ENCODE measurements around the gene IL15RA.
"Not testable (repeated sequence)": the region's sequence is repeated elsewhere in the genome, so short reads cannot be mapped to it uniquely, and the experiment has no call there.

The IL15RA gene

DNA sequence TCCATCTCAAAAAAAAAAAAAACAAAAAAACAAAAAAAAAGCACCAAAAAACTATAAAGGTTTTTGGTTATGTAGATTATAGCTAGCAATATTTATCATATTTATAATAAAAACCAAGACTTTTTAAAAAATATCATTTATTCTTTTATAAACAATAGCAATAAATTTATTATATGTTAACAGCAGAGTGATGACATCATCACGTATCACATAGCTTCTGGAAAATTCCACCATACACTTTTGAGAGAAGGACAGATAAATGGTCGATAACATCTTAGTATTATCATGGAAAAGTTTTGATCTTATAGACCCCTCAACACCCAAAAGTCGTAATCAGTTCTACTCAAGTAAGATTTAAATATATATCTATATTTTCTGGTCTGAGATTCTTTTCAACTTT lies 33.2 kb upstream of the IL15RA start:
- Mint-ChIP-seq H3K27ac (no peak overlapping the region), H3K4me3 (no peak overlapping the region), H3K9me3 (no peaks in the 10 kb centered on the region), H3K4me1 (peaks cover 29% of the 10 kb centered on the region), H3K36me3 (peaks cover 11% of the 10 kb centered on the region), H3K27me3 (no peaks in the 10 kb centered on the region)

DNA sequence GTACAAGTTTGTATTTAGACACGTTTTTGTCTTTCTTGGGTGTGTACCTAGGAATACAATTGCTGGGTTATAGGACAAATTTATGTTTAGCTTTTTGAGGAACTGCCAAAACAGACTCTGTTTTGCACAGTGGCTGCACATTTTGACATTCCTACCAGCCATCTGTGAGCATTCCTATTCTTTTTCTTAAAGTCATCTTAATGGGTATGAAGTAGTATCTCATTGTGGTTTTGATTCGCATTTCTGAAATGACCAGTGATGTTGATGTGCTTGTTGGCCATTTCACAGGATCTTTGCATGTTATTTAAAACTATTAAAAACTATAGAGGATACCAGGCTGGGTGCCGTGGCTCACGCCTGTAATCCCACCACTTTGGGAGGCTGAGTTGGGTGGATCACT lies 32.6 kb upstream of the IL15RA start:
- peaks cover 22% of the 10 kb centered on the region for H3K4me1 Mint-ChIP-seq
- no peaks in the 10 kb centered on the region for H3K9me3 Mint-ChIP-seq
- H3K27ac Mint-ChIP-seq, result no peak overlapping the region
- no peak overlapping the region for H3K4me3 Mint-ChIP-seq
- no peaks in the 10 kb centered on the region for H3K27me3 Mint-ChIP-seq
- peaks cover 10% of the 10 kb centered on the region for H3K36me3 Mint-ChIP-seq

DNA sequence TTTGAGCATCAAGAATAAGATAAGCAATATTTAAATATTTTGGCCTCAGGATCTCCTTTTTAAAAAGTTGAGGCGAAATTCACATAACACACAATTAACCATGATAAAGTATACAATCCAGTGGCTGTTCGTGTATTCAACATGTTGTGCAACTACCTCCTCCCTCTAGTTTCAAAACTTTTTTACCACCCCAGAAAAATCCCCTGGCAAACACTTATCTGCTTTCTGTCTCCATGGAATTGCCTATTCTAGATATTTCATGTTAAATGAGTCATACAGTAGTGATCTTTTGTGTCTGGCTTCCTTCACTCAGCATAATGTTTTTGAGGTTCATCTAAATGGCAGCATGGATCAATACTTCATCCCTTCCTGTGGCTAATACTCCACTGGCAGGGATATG lies 31.8 kb upstream of the IL15RA start:
- Mint-ChIP-seq H3K4me1 (peaks cover 14% of the 10 kb centered on the region), H3K4me3 (no peak overlapping the region), H3K27ac (no peak overlapping the region), H3K27me3 (no peaks in the 10 kb centered on the region), H3K36me3 (peaks cover 7% of the 10 kb centered on the region), H3K9me3 (no peaks in the 10 kb centered on the region)

DNA sequence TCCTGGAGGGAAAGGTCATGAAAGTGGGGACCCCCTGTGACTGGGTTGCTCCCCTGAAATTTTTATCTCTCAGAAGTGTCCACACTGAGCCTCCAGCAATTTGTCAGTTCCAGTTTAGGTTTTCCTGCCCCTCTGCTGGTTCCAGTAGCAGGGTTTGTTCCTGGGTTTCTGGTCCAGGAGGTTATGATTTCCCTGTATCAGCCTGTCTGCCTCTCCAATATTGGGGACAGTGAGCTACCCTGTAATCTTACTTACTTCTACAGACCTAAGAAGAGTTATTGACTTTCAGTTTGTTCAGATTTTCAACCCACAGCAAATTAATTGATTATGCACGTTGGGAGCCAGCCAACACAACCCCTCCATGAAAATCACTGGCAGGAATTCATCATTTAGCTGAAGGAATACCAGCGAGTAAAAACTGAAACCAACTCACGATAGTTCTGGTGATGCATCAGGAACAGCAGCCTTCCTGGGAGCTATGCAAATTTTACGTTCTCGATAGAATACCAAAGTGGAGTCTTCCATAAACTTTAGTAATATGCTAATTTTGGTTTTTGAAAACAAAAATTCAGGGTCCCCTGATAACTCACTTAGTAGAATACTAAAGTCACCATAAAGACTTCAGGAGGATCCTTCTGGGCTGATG lies 31.3 kb upstream of the IL15RA start:
- Mint-ChIP-seq H3K27ac (no peak overlapping the region), H3K27me3 (no peaks in the 10 kb centered on the region), H3K36me3 (peaks cover 7% of the 10 kb centered on the region), H3K9me3 (no peaks in the 10 kb centered on the region), H3K4me1 (peaks cover 12% of the 10 kb centered on the region), H3K4me3 (no peak overlapping the region)

DNA sequence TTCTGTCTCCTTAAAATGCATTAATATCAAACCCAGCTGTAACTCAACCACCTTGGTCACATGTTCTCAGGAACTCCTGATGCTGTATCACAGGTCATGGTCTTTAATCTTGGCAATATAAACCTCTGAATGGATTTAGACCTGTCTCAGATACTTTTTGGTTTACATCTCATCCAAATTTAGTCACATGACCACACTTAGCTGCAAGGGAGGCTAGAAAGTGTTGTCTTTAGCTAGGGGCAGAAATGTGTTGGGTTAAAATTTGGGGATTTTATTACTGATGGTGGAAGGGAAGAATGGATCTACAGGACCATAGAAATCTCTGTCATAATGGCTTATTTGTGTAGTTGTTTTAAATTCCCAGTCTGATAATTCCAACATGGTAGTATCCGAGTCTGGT lies 29.6 kb upstream of the IL15RA start:
- no peak overlapping the region for H3K27ac Mint-ChIP-seq
- no peak overlapping the region for H3K4me3 Mint-ChIP-seq
- H3K27me3 Mint-ChIP-seq, result no peaks in the 10 kb centered on the region
- no peaks in the 10 kb centered on the region for H3K9me3 Mint-ChIP-seq
- peaks cover 2% of the 10 kb centered on the region for H3K36me3 Mint-ChIP-seq
- peaks cover 14% of the 10 kb centered on the region for H3K4me1 Mint-ChIP-seq

DNA sequence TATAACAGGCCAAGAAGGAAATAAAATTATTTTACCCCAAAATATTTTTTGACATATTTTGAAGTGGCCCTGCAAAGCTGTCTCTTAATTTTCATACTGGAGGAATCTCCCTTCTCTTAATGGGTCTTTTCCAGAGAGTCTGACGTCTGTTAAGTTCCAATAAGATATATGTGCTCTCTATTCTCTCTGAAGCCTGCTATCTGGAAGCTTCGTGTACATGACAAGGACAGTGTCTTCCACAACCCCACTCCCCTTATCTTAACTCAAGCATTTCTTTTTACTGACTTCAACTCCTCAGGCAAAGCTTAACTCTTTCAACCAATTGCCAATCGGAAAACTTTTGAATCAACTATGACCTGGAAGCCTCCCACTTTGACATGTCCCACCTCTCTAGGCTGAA lies 29.2 kb upstream of the IL15RA start:
- H3K36me3 Mint-ChIP-seq, result no peaks in the 10 kb centered on the region
- H3K27ac Mint-ChIP-seq, result no peak overlapping the region
- H3K9me3 Mint-ChIP-seq, result no peaks in the 10 kb centered on the region
- H3K4me1 Mint-ChIP-seq, result peaks cover 19% of the 10 kb centered on the region
- H3K27me3 Mint-ChIP-seq, result no peaks in the 10 kb centered on the region
- H3K4me3 Mint-ChIP-seq, result no peak overlapping the region

DNA sequence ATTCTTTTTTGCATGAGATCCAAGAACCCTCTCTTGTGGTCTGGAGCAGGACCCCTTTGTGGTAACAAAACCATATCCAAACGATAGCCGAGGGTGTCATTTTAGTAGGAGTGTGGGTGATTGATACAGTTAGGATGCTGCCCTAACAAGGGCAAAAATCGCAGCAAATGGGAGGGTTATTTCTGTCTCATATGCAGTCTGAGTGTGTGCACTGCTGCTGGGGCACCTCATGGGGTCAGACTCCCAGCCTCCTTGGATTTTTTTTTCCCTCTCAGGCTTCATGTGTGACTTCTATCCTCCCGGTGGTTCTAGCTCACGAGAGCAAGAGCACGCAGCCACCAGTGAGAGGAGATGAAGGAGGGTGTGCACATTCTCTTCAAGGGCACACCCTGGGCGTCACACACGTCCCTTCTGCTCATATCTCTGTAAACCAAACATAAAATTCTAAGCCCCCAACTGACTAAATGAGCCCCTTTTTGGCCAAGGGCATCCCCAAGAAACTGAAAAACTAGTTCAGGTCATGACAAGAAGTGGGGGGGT lies 28.6 kb upstream of the IL15RA start:
- Mint-ChIP-seq H3K4me1 (peaks cover 23% of the 10 kb centered on the region), H3K4me3 (no peak overlapping the region), H3K9me3 (no peaks in the 10 kb centered on the region), H3K27me3 (no peaks in the 10 kb centered on the region), H3K36me3 (no peaks in the 10 kb centered on the region), H3K27ac (no peak overlapping the region)

DNA sequence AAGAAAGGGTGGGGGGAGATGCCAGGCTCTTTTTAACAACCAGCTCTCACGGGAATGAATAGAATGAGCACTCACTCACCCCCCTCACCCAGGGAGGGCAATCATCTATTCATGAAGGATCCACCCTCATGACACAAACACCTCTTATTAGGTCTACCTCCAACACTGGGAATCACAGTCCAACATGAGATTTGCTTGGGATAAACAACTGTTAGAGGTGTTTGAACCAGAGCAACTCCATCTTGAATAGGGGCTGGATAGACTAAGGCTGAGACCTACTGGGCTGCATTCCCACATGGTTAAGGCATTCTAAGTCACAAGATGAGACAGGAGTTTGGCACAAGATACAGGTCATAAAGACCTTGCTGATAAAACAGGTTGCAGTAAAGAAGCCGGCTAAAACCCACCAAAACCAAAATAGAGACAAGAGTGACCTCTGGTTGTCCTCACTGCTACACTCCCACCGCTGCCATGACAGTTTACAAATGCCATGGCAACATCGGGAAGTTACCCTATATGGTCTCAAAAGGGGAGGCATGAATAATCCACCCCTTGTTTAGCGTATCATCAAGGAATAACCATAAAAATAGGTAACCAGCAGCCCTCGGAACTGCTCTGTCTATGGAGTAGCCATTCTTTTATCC lies 27.9 kb upstream of the IL15RA start:
- not testable (repeated sequence) for H3K4me3 Mint-ChIP-seq, H3K36me3 Mint-ChIP-seq, H3K9me3 Mint-ChIP-seq, H3K27me3 Mint-ChIP-seq, H3K27ac Mint-ChIP-seq
- H3K4me1 Mint-ChIP-seq, result peaks cover 28% of the 10 kb centered on the region

DNA sequence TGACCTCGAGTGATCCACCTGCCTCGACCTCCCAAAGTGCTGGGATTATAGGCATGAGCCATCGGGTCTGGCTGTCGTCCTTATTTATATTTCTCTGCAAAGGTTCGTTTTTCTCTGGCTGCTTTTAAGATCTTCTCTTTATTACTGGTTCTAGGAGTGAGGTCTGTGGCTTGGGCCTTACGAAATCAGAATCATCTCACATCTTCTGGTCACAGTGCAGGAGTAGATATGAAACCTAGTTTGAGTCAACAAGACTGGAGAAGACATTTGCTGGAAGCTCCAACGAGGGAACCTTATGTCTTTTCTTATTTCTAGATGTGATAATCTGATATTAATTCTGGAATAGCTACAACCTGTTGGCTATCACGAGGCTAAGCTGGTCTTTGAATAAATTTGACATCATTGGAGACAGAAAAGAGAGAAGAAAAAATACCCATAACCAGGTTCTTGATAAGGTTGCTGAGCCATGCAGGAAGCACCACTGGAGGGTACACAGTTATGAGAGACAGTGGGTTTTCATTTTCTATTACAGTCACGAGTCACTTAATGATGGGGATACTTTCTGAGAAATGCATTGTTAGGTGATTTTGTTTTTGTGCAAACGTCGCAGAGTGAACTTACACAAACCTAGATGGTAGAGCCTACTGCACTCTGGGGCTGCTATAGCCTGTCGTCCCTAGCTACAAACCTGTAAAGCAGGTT lies 25.6 kb upstream of the IL15RA start:
- Mint-ChIP-seq H3K27ac (no peak overlapping the region), H3K4me1 (peaks cover 18% of the 10 kb centered on the region), H3K36me3 (no peaks in the 10 kb centered on the region), H3K4me3 (no peak overlapping the region), H3K9me3 (no peaks in the 10 kb centered on the region), H3K27me3 (no peaks in the 10 kb centered on the region)

DNA sequence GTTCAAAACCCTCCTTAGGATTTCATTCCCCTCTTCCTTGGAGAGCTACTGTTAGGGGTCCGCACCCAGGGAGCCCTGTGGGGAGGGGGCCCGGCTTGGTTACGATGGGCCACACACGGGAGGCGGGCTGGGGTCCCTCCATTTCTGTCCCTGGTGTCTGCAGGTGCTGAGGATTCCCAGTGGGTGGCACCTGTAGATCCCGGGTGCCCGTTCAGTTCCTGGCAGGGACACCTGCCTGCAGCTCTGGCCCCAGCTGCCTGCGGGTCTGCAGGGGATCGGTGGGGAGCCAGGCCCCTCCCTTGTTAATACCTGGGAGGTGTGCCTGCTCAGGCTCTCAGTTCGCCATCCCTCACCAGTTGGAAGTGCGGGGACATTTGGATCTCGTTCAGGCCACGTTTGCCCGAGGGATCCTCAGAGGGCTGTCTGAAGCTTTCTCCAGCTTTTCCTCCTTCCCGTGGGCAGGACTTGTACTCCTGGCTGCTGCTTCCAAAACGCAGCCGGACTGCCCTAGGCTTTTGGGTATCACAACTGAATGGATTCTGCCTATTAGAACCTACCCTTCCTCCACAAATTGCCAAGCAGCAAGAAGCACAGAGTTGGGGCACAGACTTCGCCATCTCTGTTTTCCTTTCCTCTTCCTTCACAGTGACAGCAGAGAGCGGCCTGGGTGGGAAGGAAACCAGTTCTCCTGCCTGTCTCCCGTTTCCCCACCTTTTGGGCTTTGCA lies 22.3 kb upstream of the IL15RA start:
- no peak overlapping the region for H3K27ac Mint-ChIP-seq
- H3K9me3 Mint-ChIP-seq, result no peaks in the 10 kb centered on the region
- no peak overlapping the region for H3K4me3 Mint-ChIP-seq
- H3K27me3 Mint-ChIP-seq, result no peaks in the 10 kb centered on the region
- H3K4me1 Mint-ChIP-seq, result peaks cover 18% of the 10 kb centered on the region
- H3K36me3 Mint-ChIP-seq, result no peaks in the 10 kb centered on the region

DNA sequence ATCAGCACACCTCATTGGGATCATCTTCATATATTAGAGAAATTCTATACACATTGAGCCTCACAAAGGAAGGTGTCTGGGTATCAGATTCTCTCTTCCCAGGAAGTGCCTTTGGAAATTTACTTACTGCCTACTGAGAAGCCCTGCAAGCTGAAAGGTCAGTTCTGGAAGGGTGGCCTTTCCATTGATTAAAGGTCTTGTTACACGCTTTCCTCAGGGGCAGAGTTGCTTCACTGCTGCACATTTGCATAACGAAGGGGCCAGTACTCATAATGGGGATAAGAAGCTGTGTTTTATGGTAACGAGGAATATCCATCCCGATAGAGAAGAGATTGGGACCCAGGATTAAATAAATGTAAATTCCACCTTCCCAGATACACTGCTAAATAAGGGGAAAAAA lies 19.4 kb upstream of the IL15RA start:
- peaks cover 6% of the 10 kb centered on the region for H3K36me3 Mint-ChIP-seq

DNA sequence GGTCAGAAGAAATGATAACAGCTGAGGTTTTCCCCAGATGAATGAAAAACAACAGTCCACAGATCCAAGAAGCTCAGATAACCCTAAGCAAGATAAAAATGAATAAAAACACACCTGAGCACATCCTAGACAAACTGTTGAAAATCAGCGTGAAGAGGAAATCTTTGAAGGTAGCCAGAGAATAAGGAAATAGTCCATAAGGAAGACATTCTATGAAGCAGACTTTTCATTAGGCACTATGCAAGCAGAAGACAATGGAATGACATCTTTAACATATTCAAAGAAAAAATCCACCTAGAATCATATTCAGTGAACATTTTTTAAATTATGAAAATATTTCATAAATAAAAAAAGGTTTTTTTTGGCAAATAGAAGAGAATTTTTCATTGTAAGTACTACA lies 15.1 kb upstream of the IL15RA start:
- Mint-ChIP-seq H3K4me3 (no peak overlapping the region), H3K27ac (no peak overlapping the region), H3K27me3 (no peaks in the 10 kb centered on the region), H3K9me3 (peaks cover 11% of the 10 kb centered on the region), H3K36me3 (peaks cover 6% of the 10 kb centered on the region), H3K4me1 (peaks cover 8% of the 10 kb centered on the region)

More for the DNA sequence above, 19.4 kb upstream of the IL15RA start:
- H3K27ac Mint-ChIP-seq, result no peak overlapping the region
- H3K4me1 Mint-ChIP-seq, result peaks cover 12% of the 10 kb centered on the region
- no peaks in the 10 kb centered on the region for H3K27me3 Mint-ChIP-seq
- H3K4me3 Mint-ChIP-seq, result no peak overlapping the region
- peaks cover 6% of the 10 kb centered on the region for H3K9me3 Mint-ChIP-seq

DNA sequence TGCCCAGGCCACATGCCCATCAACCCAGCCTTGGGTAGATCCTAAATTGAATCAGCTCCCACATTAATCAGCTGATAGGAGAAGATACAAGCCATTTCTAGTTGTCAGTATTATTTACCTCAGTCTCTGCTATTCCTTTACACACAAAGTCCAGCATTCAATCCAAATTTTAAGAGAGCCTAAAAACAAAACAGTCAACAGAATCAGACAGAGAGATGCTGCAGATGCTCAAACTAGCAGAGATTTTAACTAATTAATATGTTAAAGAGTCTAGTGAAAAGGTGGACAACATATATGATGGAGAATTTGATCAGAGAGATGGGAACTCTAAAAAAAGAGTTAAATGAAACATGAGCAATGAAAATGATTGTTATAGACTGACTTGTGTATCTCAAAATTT lies 14.4 kb upstream of the IL15RA start:
- Mint-ChIP-seq H3K36me3 (peaks cover 6% of the 10 kb centered on the region), H3K9me3 (peaks cover 11% of the 10 kb centered on the region), H3K27ac (no peak overlapping the region), H3K4me3 (no peak overlapping the region), H3K4me1 (peaks cover 9% of the 10 kb centered on the region), H3K27me3 (no peaks in the 10 kb centered on the region)

DNA sequence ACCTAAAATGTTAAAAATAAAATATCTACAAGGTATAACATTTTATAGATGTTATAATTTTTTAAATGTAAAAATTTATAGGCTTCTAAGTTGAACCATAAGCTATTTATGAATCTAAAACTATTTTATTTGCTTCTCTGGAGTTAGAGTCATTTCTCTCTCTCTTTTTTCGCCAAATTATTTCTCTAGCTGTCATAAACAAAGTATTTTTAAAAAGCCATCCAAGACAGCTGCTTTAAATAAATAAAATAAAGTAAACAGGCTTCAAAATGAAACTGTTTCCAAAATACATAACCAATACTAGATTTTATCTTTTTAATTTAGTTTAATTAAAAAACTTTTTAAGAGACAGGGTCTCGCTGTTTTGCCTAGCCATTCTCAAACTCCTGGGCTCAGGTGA lies 12.4 kb upstream of the IL15RA start:
- H3K27me3 Mint-ChIP-seq, result no peaks in the 10 kb centered on the region
- H3K9me3 Mint-ChIP-seq, result peaks cover 11% of the 10 kb centered on the region
- peaks cover 6% of the 10 kb centered on the region for H3K36me3 Mint-ChIP-seq
- H3K27ac Mint-ChIP-seq, result no peak overlapping the region
- H3K4me3 Mint-ChIP-seq, result no peak overlapping the region
- peaks cover 9% of the 10 kb centered on the region for H3K4me1 Mint-ChIP-seq

DNA sequence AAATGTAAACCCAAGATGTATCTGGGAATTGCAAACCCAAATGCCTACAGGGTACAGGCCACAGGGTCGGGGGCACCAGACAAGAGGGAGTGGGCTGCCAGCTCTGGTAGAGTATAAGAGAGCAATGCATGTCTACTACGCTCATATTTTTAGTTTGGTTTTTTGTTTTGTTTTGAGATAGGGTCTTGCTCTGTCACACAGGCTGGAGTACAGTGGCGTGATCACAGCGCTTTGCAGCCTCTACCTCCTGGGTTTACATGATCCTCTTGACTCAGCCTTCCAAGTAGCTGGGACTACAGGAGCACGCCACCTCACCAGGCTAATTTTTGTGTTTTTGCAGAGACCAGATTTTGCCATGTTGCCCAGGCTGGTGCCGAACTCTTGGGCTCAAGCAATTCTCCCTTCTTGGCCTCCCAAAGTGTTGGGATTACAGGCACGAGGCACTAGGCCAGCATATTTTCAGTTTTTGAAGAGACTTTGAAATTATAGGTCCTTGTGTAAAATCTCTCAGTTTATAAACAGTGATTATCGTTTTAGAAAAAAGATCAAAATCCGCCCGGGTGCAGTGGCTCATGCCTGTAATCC lies 11.1 kb upstream of the IL15RA start:
- Mint-ChIP-seq H3K27me3 (no peaks in the 10 kb centered on the region), H3K27ac (no peak overlapping the region), H3K9me3 (peaks cover 11% of the 10 kb centered on the region), H3K4me1 (peaks cover 9% of the 10 kb centered on the region), H3K36me3 (peaks cover 6% of the 10 kb centered on the region), H3K4me3 (no peak overlapping the region)
